Amniotic epithelial cell (primary cell): Measurements from ENCODE around the gene OGDH.

Source experiments
- DNase-seq: peaks from one replicate; pipeline ENCODE4 v3.0.0-alpha.2; 2010; ENCODE audit warnings: low read depth

Gene OGDH

DNA sequence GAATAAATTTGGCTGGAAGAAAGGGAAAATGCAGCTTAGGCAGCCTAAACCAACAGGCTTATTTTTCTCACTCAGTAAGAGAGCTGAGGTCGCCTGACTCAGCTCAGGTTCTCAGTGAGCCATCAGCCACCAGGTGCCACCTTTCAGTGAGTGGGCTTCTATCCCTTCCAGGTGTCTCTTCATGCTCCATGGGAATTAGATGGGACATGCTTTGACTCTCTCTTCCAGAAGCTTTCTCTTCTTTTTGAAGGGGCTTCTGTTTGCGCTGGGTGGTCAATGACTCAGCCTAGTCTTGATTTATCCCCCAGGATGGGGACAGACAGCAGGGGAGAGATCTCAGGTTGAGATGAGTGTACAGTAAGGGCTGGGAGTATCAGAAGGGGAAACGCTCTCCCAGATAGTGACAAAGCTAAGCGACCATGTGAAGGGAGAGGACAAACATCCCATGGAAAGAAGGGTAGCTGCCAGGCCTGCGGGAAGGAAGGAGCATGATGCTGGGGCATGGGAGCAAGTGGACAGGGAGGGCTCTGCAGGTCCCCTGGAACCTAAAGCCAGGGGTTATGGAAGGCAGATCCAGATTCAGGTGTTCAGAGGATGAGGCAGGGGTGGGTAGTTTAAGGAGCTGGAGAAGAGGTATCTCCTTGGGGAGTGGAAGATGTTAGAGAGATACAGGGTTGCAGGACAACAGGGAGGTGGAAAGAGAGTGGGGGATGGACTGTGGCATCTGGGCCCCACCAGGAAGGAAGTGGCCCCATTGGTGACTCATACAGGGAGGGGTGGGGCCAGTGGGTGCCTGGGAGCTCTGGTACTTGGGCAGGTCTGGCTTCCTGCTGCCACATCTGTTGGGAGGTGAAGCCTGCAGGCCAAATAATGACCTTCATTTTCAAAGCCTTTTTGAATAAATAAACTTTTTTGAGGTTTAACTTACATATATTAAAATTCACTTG, 32.5 kb downstream of the OGDH start:
- peak; percentile 55 for DNase-seq

DNA sequence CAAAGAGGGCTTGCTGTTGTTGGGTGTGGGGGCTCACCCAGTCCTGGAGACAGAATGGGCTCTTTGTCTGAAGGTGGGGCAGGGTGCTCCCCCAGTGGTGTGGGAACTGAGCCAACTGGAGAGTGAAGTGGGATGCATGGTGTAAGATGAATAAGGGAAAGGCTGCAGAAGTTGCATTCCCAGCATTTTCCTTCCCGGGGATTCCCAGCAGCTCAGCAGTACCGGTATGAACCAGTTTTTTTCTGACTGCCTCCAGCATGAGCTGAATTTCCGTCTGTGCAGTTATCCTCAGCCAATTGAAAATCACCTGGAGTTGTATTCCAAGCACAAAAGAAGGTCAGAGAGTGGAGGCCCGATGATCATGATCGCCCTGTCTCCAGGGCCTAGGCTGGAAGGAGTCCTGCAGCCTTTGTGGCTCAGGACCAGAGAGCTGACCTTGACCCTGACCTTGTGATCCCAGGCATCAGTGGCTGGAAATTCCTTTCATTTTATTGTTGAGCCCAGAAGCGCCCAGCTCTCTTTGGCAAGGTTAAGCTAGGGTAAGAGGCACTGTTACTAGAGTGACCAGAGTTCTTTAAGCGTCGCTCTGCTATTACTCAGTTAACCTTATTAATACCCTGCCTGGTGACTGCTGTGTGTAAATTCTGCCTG, 33.4 kb downstream of the OGDH start:
- peak; percentile 86 for DNase-seq

DNA sequence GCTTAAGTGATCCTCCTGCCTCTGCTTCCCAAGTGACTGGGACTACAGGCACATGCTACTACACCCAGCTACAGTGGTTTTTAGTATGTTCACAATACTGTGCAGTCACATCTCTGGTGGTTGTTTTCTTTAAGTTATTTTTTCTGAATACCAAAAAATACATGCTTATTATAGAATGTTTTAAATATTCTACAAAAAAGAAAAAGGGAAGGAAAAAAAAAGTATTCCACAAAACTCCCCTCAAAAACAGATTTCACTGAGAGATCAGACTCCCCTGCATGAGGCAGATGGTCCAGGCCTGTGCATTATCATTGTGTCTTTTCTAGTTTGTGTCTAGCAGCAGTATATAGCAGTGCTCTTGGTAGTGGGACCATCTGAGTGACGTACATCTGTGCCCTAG, 36.8 kb downstream of the OGDH start:
- no peak for DNase-seq

DNA sequence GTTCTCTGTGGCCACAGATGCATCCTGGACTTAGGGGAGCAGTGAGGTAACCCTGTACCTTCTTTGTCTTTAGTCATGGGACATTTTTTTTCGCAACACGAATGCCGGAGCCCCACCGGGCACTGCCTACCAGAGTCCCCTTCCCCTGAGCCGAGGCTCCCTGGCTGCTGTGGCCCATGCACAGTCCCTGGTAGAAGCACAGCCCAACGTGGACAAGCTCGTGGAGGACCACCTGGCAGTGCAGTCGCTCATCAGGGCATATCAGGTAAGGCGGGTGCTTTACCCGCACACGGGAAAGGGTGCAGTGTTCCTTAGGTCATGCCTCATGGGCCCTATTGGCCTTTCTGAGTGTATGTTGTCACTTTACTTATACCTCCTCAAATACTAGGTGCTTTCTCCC, 38.8 kb downstream of the OGDH start:
- DNase-seq, result no peak

DNA sequence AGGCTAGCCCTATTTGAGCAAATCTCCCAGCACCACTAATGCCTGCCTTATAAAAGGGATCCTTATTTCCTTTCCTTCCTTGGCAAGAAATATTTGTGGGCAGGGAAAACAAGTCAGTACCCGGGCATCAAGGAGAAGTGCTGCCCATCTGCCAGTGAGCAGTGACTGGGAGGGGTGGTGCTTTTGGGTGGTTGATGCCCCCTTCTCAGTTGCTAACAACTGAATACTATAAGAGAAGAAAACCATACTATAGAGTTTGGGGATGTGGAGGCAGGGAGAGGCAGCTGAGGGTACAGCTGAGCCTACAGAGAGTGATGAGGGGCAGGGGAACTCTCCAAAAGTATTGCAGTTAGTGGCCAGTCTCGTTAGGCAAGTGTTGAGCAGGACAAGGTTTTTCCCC, 39.3 kb downstream of the OGDH start:
- no peak for DNase-seq

- DNase-seq, result no peak
Observed at GRCh38 chr7:44646176-44646920, 39.9 kb downstream of the OGDH start.

DNA sequence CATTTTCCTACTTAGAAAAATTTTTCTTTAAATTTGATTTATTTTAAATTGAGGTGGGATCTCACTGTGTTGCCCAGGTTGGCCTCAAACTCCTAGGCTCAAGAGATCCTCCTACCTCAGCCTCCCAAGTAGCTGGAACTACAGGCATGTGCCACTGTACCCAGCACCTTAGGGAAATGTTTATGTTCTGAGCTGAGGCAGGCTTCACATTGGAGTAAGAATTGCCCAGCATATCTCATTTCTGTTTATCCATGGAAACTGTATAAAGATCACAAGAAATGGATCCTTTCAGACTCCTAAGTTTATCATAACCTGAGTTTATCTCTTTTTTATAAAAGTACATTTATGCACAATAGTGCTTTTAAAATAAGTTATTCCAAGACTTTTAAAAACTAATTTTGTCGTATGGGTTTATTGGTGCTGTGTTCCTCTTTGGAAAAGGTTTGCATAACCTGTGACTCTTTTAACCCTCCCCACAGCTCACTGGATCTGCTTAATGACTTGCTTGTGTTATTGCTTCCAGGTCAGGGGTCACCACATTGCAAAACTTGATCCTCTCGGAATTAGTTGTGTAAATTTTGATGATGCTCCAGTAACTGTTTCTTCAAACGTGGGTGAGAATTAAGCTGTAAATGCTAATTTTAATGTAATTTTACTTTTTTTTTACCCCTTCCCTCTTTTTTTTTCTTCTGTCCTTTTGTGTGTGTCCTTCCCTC, 40.7 kb downstream of the OGDH start:
- DNase-seq, result no peak

DNA sequence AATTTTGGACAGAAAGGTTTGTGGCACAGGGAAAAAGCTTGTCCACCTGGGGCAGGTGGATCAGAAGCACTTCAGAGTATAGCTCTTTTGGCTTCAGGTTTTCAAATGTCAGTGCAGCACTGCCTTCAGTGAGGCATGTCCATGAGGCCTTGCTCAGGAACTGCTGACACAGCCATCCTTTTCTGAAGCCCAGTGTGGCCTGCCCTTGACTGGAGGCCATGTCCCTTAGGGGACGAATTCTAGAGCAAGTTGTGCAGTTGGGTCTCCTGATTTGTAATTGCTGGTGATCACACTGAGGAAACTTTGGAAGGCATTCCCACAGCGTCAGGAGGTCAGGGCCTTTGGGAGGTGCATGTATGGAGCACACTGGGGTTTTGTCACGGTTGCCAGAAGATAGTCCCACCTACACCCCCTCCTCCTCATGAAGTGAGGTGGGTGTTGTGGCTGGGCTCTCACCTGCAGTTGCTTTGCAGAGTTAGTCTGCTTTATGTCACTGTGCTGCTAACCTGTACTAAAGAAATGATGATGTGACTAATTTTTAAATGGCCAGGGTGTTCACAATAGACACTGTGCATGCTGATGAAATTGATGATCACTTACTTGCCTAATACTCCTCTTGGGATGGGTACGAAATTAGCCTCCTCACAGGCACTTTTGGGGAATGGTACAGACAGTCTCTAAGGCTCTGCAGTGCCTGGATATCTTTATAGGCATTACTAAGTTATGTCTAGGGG, 41.7 kb downstream of the OGDH start:
- no peak for DNase-seq

GRCh38 chr7:44650242-44650641, 43.8 kb downstream of the OGDH start:
- DNase-seq, result no peak

DNA sequence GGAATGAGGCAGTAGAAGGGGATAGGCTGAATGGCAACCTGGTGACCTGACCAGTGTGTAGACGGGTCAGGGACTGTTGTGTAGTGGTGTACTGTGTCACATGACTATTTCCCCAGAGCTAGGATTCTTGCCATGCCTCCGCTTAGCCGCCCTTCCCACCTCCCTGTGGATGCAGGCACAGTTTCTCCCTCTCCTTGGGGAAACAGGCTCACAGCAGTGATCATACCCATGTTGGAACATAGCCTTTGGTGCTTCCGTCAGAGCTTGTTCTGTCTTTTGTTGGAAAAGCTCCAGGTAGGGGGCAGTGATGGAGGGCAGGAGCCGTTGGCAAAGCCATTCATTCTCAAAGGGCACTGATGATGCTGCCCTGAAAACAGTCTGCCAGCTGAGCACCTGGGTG, 44.3 kb downstream of the OGDH start:
- DNase-seq, result peak; percentile 33

- DNase-seq, result no peak
Observed at GRCh38 chr7:44652535-44652934, 46.1 kb downstream of the OGDH start.

GRCh38 chr7:44654255-44654796, 47.9 kb downstream of the OGDH start:
- DNase-seq, result no peak

DNA sequence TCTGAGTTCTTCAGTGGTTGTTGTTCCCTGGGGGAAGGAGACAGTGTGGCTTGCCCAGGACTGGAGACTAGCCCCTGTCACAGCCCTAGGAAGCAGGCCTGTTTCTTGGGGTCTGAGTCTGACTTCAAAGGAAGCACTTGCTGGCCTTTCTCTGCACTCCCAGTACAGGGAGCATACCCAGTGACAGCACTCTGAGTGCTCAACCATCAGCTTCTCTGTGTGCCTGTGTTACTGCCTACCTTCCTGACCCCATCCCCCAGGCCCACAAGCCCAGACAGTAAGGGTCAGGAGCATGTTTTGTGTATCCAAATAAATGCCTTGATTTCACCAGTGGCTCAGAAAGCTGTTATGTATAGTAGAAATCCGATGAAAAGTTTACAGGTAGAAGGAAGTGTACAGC, 48.9 kb downstream of the OGDH start:
- no peak for DNase-seq

DNA sequence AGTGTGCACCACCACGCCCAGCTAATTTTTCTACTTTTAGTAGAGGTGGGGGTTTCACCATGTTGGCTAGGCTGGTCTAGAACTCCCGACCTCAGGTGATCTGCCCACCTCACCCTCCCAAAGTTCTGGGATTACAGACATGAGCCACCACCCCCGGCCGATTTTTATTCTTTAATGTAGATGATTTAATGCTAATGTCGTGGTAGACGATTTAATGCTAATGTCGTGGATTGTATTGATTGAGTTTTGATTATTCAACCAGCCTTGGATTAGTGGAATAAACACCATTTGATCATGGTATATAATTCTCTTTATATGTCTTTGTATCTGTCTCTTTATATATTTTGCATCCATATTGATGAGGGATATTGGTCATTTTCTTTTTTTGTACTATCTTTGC, 52.6 kb downstream of the OGDH start:
- no peak for DNase-seq

GRCh38 chr7:44661233-44661632, 54.8 kb downstream of the OGDH start:
- DNase-seq, result no peak

DNA sequence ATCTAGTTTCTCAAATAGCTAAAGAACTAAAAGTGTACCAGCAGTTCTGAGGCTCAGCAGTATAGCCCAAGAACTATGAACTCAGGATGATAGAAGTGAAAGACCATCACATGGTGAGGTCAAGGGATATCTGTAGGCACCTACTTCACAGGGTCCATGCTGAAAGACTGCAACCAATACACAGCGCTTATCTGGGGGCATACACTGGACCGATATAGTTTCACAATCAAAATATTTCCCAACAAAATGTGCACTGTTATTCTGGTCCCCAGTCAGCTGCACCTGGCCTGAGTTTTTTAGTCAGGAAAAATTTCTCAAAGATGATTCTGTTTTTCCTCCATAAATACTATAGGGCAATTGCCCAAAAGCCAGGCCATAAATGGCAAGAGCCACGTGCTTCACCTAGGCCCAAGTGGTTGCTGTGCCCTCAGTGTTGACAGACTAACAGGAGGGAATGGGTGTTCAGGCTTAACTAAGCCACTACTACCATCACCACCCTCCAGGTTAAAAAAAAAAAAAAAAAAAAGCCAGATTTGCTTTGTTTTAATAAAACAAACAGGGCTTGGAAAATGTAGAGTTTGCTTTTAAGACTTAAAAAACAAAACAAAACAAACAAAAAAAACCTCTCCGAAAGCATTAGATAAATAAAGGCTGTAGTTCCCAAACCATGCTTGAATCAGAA, 58.5 kb downstream of the OGDH start:
- DNase-seq, result no peak

GRCh38 chr7:44665531-44666213, 59.2 kb downstream of the OGDH start:
- peak; percentile 85 for DNase-seq

GRCh38 chr7:44666566-44666965, 60.1 kb downstream of the OGDH start:
- no peak for DNase-seq

DNA sequence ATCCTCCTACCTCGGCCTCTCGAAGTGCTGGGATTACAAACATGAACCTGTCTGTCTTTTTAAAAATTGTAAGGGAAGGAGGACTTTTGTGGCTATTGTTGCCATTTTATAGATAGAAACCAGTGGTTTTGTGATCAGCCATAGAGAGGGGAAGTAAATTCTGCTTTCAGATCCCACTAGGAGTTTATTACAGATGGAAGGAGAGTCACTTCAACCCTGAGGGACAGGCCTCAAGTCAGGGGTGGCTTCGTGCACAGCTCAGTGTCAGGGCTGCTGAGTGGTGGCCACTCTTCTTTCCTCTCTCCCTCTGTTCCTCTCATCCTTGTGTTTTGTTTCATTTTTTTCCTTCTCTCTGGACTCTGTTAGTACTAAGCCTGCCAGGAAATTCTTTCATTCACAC, 60.8 kb downstream of the OGDH start:
- no peak for DNase-seq

DNA sequence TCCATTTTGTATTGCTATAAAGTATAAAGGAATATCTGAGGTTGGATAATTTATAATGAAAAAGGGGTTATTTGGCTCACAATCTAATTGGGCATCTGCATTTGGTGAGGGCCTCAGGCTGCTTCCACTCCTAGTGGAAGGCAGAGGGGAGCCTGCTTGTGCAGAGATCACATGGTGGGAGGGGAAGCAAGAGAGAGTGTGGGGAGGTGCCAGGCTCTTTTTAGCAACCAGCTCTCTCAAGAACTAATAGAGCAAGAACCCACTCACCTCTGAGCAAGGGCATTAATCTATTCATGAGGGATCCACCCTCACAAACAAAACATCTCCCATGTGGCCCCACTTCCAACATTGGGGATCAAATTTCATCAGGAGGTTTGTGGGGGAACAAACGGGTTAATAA, 64.6 kb downstream of the OGDH start:
- DNase-seq, result no peak
